MCF 10A (cell line): Measurements from ENCODE around the gene ZSWIM4. TPM values are rescaled to one million over a fixed set of nuclear protein-coding genes. Genes with fewer than 3 reads are reported as not detected.

Experiments used
- BruUV-seq: library from RNA; stranded (reverse); fragments of 400-500 nt; replicated peaks from 2 replicates; lab custom pipeline; 2021; lab: Mats Ljungman, UMichigan
- CTCF ChIA-PET: fragments of 300-600 bp; sonication (Branson Sonifier 250); formaldehyde crosslinking; extraction: SDS; loops from one replicate; lab custom pipeline; 2021; ENCODE audit warnings: antibody characterized with exemption, inconsistent platforms; lab: Yijun Ruan, JAX
- POLR2A ChIA-PET: fragments of 300-600, 350-650 bp; sonication (Branson Sonifier 250); formaldehyde crosslinking; extraction: SDS; loops from one replicate; lab custom pipeline; 2020; ENCODE audit warnings: antibody characterized with exemption, inconsistent platforms; lab: Yijun Ruan, JAX
- DNase-seq: peaks from one replicate; pipeline ENCODE4 v3.0.0-alpha.2; 2018; ENCODE audit not compliant: unreplicated experiment
- H3K27ac Mint-ChIP-seq: one replicate; pipeline ENCODE4 v1.8.0; 2022; ENCODE audit warnings: mild to moderate bottlenecking, low read depth, mixed read lengths; ENCODE audit not compliant: unreplicated experiment
- H3K27me3 Mint-ChIP-seq: one replicate; pipeline ENCODE4 v1.8.0; 2022; ENCODE audit warnings: mixed read lengths; ENCODE audit not compliant: insufficient read depth, unreplicated experiment
- H3K36me3 Mint-ChIP-seq: one replicate; pipeline ENCODE4 v1.8.0; 2022; ENCODE audit warnings: mild to moderate bottlenecking, moderate library complexity, mixed read lengths; ENCODE audit not compliant: insufficient read depth, unreplicated experiment
- H3K4me1 Mint-ChIP-seq: one replicate; pipeline ENCODE4 v1.8.0; 2022; ENCODE audit warnings: mixed read lengths; ENCODE audit not compliant: insufficient read depth, unreplicated experiment
- H3K4me3 Mint-ChIP-seq: one replicate; pipeline ENCODE4 v1.8.0; 2022; ENCODE audit warnings: mild to moderate bottlenecking, moderate library complexity, mixed read lengths; ENCODE audit not compliant: unreplicated experiment
- H3K9me3 Mint-ChIP-seq: one replicate; pipeline ENCODE4 v1.8.0; 2022; ENCODE audit warnings: mixed read lengths; ENCODE audit not compliant: unreplicated experiment
- CTCF ChIP-seq: fragments of 200-600 bp; IDR thresholded peaks from one replicate; pipeline ENCODE4 v1.8.0; 2022; ENCODE audit warnings: antibody characterized with exemption, mild to moderate bottlenecking; ENCODE audit not compliant: unreplicated experiment
- intact Hi-C: fragments of 100-400 bp; cut with micrococcal nuclease; formaldehyde crosslinking; loops from 2 replicates; pipeline ENCODE4 v1.14.1; 2022
- total RNA-seq: library from RNA; stranded (reverse); gene quantifications from 2 replicates; pipeline ENCODE4 v1.2.3, GENCODE V29; 2022

The ZSWIM4 gene
- total RNA-seq, 1 experiment from 2014 or later: 9.4 TPM

GRCh38 chr19:13765395-13766094 is 29.7 kb upstream of the ZSWIM4 start:
- H3K4me1 Mint-ChIP-seq: peaks cover 17% of the 10 kb centered on the region
- TF ChIP-seq CTCF: no peak
- ChIA-PET CTCF (interaction anchor here (0.7 kb wide), 1 partner anchor 145 kb away, joined by 6 read pairs; no protein-coding TSS in a partner anchor), POLR2A (interaction anchor here (0.7 to 4.8 kb wide), 13 partner anchors 8 to 1213 kb away, joined by 3 to 51 read pairs (median 4); partner anchors contain the start of gene C19orf53)
- peak overlapping the region; percentile 81 for H3K27ac Mint-ChIP-seq
- H3K4me3 Mint-ChIP-seq: peak overlapping the region; percentile 81
- no peak for DNase-seq
- H3K36me3 Mint-ChIP-seq: peaks cover 54% of the 10 kb centered on the region
- intact Hi-C loops: no loop called here
- H3K27me3 Mint-ChIP-seq: no peaks in the 10 kb centered on the region
- TSS peak; percentile 13 for BruUV-seq
- H3K9me3 Mint-ChIP-seq: no peaks in the 10 kb centered on the region

GRCh38 chr19:13766095-13766481 is 29.2 kb upstream of the ZSWIM4 start:
- intact Hi-C loops: no loop called here
- Mint-ChIP-seq H3K27ac (peak overlapping the region; percentile 81), H3K4me1 (peaks cover 17% of the 10 kb centered on the region), H3K4me3 (peak overlapping the region; percentile 81), H3K27me3 (no peaks in the 10 kb centered on the region), H3K9me3 (no peaks in the 10 kb centered on the region), H3K36me3 (peaks cover 54% of the 10 kb centered on the region)
- no peak for TF ChIP-seq CTCF
- ChIA-PET CTCF (interaction anchor here (0.6 kb wide), 1 partner anchor 1202 kb away, joined by 3 read pairs; no protein-coding TSS in a partner anchor), POLR2A (interaction anchor here (0.7 to 4.8 kb wide), 4 partner anchors 8 to 87 kb away, joined by 3 to 51 read pairs (median 24); partner anchors contain the start of gene C19orf53)
- no peak for DNase-seq
- BruUV-seq: no TSS peak

- POLR2A ChIA-PET: interaction anchor here (1.0 kb wide), 1 partner anchor 16 kb away, joined by 3 read pairs; no protein-coding TSS in a partner anchor
- no peak for TF ChIP-seq CTCF
- BruUV-seq: no TSS peak
These were observed 26.7 kb upstream of the ZSWIM4 start for GRCh38 chr19:13768510-13768909.

GRCh38 chr19:13770013-13770635 is 25.1 kb upstream of the ZSWIM4 start:
- POLR2A ChIA-PET: interaction anchor here (0.7 kb wide), 1 partner anchor 74 kb away, joined by 6 read pairs; no protein-coding TSS in a partner anchor
- CTCF ChIA-PET: interaction anchor here (1.0 kb wide), 1 partner anchor 92 kb away, joined by 4 read pairs; no protein-coding TSS in a partner anchor
- Mint-ChIP-seq H3K9me3 (no peaks in the 10 kb centered on the region), H3K4me3 (no peak overlapping the region), H3K27me3 (no peaks in the 10 kb centered on the region), H3K27ac (no peak overlapping the region), H3K4me1 (peaks cover 13% of the 10 kb centered on the region), H3K36me3 (peaks cover 69% of the 10 kb centered on the region)
- no TSS peak for BruUV-seq
- TF ChIP-seq CTCF: no peak
- intact Hi-C loops: loop anchor here (5.0 kb wide), 1 partner anchor 173 kb away; no protein-coding TSS in a partner anchor
- DNase-seq: no peak

More at GRCh38 chr19:13768510-13768909, 26.7 kb upstream of the ZSWIM4 start:
- H3K27me3 Mint-ChIP-seq: no peaks in the 10 kb centered on the region
- no peak for DNase-seq
- CTCF ChIA-PET: no interaction called here
- H3K9me3 Mint-ChIP-seq: no peaks in the 10 kb centered on the region
- H3K27ac Mint-ChIP-seq: no peak overlapping the region
- H3K4me1 Mint-ChIP-seq: peaks cover 13% of the 10 kb centered on the region
- H3K36me3 Mint-ChIP-seq: peaks cover 60% of the 10 kb centered on the region
- intact Hi-C loops: no loop called here
- no peak overlapping the region for H3K4me3 Mint-ChIP-seq
